ENCODE data around the gene CACNA1B.
"Not testable (repeated sequence)": the region's sequence is repeated elsewhere in the genome, so short reads cannot be mapped to it uniquely, and the experiment has no call there.

The CACNA1B gene

DNA sequence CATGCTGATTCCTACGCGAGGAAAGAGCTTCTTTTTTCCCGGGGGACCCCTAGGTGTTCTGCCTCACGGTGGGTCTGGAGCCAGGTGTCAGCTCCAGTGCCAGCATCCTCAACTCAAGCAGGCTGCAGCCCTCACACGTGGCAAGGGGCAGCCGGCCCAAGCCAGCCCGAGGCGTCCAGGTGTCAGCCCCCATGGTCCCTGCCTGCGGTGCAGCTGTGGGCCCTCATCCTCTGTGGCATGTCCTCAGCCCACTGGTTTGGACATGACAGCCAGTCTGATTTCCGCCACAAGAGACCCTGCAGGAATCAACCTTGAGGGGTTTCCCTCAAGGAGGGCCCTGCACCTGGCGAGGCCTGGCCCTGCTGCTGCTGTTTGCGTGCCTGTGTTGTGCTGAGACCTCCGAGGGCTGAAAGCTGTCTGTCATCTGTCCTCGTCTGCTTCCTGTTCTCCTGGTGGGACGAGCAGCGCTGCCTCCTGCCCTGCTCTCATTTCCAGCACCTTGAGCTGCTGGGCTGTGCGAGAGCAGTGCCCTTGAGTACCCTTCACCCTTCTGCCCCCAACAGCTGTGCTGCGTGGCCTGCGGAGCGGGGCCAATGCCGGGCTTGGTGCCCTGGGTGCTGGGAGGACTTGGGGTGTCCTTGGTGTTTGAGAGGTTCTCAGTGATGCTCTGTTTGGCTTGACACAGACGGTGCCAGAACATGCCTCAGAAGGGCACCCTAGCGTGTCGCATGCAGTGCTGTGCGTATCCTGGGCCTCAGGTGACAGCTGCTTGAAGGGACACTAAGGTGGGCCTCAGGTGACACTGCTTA is 137.6 kb downstream of the CACNA1B start:
- no peak for DNase-seq (ENCODE audit: low read depth)

DNA sequence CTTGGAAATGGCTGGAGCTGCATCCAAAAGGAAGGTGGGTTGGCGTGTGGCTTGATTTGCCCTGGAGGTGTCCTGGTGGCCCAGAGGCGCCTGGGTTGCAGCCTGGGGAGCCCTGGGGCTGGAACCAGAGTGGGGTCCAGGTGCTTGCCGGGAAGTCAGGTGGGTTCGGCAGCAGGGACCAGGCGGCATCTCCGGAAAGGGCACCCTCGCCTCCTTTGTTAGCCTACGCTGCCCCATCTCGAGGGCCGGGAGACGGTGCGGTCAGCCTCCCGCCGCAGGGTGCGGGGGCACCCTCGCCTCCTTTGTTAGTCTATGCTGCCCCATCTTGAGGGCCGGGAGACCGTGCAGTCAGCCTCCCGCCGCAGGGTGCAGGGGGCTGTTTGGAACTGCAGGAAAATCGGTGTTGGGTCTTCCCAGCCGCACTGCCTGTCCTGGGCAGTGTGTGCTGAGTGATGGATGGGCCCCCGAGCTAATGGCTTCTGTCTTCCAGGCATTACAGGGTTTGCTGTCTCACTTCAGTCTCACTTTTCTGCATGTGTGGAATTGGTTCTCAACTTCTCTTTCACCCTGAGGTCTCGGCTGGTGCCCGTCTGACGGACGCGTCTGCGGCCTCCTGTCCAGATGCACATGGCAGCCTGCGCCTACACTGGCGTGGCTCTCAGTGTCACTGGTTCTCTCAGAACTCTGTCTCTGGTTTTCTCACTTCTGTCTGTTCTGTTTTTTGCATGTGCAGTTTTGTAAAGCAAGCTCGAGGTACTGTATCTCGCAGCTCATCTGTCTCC is 139.0 kb downstream of the CACNA1B start:
- DNase-seq (ENCODE audit: low read depth), result no peak

DNA sequence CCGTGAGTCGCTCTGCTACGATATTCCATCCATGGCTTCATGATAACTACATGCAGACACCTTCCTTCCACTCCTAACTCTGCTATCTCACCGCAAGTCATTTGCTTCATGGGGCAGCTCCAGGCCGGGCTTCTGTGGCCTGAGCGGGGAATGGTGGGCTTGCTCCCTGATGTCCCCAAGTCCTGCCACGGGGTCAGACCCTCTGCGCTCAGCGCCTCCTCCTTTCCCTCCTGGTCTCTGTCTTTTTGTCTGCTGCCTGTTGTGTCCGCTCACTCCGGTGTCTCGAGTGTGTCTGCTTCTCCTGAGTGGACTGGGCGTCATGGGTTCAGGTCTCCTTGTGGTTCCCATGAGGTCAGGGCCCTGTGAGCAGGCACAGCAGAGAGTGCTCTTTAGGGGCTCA is 139.6 kb downstream of the CACNA1B start:
- DNase-seq (ENCODE audit: low read depth), result no peak

- DNase-seq (ENCODE audit: low read depth), result not testable (repeated sequence)
These were observed 141.9 kb downstream of the CACNA1B start for GRCh38 chr9:138019514-138019913.

DNA sequence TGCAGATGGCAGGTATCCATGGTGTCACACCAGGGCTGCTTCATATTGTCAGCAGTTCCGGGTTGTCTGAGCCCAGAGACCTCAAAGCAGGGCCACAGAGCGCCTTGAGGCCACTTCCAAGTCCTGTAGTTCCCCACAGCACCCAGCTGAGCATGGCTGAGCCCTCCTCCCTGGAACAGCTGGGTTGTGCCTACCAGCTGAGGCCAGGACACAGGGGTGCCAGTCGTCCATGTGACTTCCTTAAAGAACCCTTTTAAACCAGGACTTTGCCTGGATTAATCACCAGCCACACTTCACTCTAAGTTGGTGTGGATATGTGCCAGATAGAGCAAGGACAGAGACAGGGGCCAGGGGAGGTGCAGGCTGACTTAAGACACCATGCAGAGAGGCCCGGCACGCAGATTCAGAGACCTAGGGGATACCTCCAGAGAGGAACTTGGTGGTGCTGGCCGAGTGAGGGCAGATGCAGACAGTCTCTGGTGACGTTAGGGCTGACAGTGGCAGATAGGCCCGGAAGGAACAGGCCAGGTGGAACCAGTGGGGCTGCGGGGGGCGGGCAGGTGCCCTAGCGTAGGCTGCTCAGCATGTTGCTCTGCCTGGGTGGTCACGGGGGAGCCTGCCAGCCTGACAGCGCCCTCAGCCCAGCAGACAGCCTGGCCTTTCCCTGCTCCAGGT is 142.7 kb downstream of the CACNA1B start:
- no peak for DNase-seq (ENCODE audit: low read depth)

- no peak for DNase-seq (ENCODE audit: low read depth)
These were observed 143.2 kb downstream of the CACNA1B start for GRCh38 chr9:138020795-138021182.

GRCh38 chr9:138021251-138022056 is 143.9 kb downstream of the CACNA1B start:
- no peak for DNase-seq (ENCODE audit: low read depth)

DNA sequence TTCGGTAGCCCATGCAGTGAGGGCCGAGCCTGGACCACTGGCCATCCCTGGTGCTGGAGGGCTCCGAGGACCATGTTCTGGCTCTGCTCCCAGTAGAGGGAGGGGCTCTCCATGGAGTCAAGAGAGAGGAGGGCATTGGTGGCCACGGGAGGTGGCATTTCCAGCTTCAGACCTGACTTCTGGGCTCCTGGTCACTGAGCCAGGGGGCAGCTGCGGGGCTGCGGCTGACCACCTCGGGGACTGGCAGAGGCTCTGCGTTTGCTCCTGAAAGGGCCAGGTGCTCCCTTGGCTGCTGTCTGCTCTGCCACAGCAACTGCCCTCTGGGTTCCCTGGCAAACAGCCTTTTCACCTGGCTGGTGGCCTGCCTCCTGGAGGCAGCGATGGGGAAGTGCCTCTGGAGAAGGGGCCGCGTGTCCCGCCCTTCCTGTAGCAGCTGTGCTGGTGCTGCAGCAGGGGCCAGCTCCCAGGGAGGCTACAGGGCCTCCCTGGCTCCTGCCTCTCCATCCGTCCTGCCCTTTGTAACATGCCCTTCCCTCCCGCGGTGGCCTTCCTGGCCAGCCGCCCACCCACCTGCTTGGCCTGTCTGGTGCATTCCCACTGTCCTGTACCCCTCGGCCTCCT is 144.6 kb downstream of the CACNA1B start:
- DNase-seq (ENCODE audit: low read depth), result no peak

DNA sequence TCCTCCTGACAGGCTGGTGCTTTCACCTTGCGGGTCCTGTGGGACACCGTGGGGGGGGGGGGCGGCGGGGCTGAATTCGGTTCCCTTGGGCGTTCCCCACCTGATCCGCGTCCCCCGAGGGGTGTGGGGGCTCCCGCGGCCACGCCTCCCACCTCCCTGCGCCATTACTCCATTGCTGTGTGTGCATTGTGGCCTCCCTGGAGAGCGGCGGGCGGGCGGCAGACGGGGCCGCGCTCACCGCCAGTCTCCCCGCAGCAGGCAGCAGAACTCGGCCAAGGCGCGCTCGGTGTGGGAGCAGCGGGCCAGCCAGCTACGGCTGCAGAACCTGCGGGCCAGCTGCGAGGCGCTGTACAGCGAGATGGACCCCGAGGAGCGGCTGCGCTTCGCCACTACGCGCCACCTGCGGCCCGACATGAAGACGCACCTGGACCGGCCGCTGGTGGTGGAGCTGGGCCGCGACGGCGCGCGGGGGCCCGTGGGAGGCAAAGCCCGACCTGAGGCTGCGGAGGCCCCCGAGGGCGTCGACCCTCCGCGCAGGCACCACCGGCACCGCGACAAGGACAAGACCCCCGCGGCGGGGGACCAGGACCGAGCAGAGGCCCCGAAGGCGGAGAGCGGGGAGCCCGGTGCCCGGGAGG is 145.3 kb downstream of the CACNA1B start:
- DNase-seq (ENCODE audit: low read depth), result no peak

DNA sequence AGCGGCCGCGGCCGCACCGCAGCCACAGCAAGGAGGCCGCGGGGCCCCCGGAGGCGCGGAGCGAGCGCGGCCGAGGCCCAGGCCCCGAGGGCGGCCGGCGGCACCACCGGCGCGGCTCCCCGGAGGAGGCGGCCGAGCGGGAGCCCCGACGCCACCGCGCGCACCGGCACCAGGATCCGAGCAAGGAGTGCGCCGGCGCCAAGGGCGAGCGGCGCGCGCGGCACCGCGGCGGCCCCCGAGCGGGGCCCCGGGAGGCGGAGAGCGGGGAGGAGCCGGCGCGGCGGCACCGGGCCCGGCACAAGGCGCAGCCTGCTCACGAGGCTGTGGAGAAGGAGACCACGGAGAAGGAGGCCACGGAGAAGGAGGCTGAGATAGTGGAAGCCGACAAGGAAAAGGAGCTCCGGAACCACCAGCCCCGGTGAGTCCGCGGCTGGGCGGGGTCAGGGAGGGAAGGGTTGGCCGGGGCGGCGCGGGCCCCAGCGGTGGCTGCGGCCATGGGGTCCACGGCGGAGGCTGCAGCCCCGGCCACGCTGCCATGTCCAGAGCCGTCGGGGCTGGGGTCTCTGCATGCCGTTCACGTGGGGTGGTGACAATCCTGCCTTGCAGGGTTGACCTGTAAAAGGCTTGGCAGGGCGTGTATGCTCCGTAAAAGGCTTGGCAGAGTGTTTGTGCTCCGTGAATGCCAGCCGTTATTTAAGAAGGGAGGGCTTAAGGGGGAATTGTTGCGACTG is 146.0 kb downstream of the CACNA1B start:
- no peak for DNase-seq (ENCODE audit: low read depth)

- DNase-seq (ENCODE audit: low read depth), result no peak
These were observed 146.5 kb downstream of the CACNA1B start for GRCh38 chr9:138024131-138024530.

- no peak for DNase-seq (ENCODE audit: low read depth)
These were observed 147.3 kb downstream of the CACNA1B start for GRCh38 chr9:138024831-138025291.

GRCh38 chr9:138025417-138025816 is 147.8 kb downstream of the CACNA1B start:
- DNase-seq (ENCODE audit: low read depth), result no peak

DNA sequence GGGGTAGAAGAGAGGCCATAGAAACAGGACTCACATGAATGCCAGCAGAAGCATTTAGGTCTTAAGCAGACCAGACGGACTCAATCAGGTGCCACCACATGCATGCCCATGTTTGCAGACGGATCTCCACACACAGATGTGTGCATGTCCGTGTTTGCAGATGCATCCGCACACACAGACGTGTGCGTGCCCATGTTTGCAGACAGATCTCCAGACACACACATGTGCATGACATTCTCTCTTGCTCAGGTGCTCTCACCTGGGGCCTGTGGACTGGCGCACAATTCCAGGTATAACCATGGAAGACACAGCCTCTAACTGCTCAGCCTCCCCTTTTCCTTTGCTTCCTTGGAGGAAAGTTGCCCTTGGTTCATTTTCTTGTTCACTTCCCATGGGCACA is 148.3 kb downstream of the CACNA1B start:
- no peak for DNase-seq (ENCODE audit: low read depth)

DNA sequence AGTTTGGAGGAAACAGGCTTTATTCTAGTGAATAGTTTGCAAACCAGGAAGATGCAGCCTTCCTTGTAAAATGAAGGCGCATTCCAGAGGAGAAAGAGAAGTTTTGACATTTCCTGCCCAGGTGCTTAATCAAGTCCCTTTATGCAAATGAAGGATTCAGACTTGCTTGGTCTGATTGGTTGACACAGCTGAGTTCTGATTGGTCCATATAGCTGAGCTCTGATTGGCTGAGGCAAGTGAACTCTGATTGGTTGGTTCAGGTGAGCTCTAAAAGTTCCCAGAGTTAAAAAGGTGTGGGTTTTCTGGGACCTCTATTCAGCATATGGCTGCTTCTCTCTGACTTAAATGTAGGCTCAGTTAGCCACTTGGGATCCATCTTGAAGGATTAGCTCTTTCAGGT is 151.0 kb downstream of the CACNA1B start:
- no peak for DNase-seq (ENCODE audit: low read depth)

GRCh38 chr9:138031186-138031585 is 153.6 kb downstream of the CACNA1B start:
- DNase-seq (ENCODE audit: low read depth), result no peak

DNA sequence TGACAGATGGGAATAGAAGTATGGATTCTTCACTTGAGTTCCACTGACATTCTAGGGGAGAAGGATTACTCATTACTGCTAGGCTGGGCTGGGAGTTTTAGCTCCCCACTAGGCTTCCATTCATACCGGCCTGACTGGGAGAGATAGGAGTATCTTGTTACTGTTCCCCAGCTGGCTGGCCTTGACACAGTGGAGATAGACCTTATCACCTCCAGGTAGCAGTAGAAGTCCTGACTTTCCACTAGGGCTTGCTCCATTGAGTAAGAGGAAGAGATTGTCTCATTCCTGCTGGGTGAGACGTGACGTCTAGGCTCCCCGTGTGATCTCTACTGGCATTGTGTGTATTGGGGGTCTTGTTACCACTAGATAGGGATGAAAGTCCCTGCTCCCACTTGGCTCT is 156.4 kb downstream of the CACNA1B start:
- no peak for DNase-seq (ENCODE audit: low read depth)

DNA sequence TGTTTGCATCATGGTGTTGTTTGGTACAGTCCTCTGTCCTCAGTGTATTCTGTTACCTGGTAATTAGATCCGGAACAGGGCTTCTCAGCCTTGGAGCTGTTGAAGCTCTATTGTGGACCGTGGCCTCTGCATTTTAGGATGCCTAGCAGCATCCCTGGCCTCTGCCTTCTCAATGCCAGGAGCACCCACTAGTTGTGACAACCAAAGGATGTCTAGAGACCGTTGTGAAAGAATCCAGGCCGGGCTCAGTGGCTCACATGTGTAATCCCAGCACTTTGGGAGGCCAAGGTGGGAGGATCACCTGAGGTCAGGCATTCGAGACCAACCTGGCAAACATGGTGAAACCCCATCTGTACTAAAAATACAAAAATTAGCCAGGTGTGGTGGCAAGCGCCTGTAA is 159.6 kb downstream of the CACNA1B start:
- no peak for DNase-seq (ENCODE audit: low read depth)

GRCh38 chr9:138038244-138038671 is 160.7 kb downstream of the CACNA1B start:
- no peak for DNase-seq (ENCODE audit: low read depth)

Data from activated T-cell treated with anti-CD3 and anti-CD28 coated beads for 24 hours (primary cell).